K562 (cell line): Measurements from ENCODE around the gene ACER3. TPM values are rescaled to one million over a fixed set of nuclear protein-coding genes. Genes with fewer than 3 reads are reported as not detected.

ENCODE experiments used
- ATF1 ChIP-seq, 2 experiments: fragments of 450-650 bp in 1 of 2; IDR thresholded peaks; 2 replicates each; pipeline ENCODE4 v1.6.1; 2016; ENCODE audit warnings: missing compliant biosample characterization in 1 of 2, missing genetic modification characterization in 1 of 2
- CBFA2T2 ChIP-seq: fragments of 450-650 bp; conservative IDR thresholded peaks from 2 replicates; pipeline ENCODE4 v1.6.1; 2017; ENCODE audit warnings: mild to moderate bottlenecking
- CBFA2T3 ChIP-seq: fragments of 450-650 bp; IDR thresholded peaks from 2 replicates; pipeline ENCODE4 v1.6.1; 2017
- ERF ChIP-seq: fragments of 450-650 bp; formaldehyde crosslinking; IDR thresholded peaks from 2 replicates; pipeline ENCODE4 v1.4.0; 2020; ENCODE audit warnings: mild to moderate bottlenecking, mixed read lengths
- GABPA ChIP-seq: fragments of 200-800 bp; sonication (Bioruptor generic); conservative IDR thresholded peaks from 2 replicates; pipeline ENCODE4 v1.6.1; 2016; ENCODE audit warnings: low read depth, missing genetic modification characterization, missing compliant biosample characterization
- NBN ChIP-seq: fragments of 450-650 bp; IDR thresholded peaks from 2 replicates; pipeline ENCODE4 v1.6.1; 2016; ENCODE audit warnings: low read depth, mild to moderate bottlenecking
- NFIC ChIP-seq: fragments of 450-650 bp; IDR thresholded peaks from 2 replicates; pipeline ENCODE4 v1.6.1; 2017; ENCODE audit warnings: mild to moderate bottlenecking, inconsistent platforms
- NR4A1 ChIP-seq, 2 experiments: fragments of 250-450 bp in 1 of 2; fragments of 450-650 bp in 1 of 2; sonication (Bioruptor Pico) in 1 of 2; IDR thresholded peaks; 2 replicates each; pipeline versions ENCODE4 v1.4.0 to v1.6.1; 2016 to 2020; ENCODE audit warnings: mild to moderate bottlenecking in 2 of 2, missing compliant biosample characterization in 1 of 2, missing genetic modification characterization in 1 of 2, moderate library complexity in 1 of 2
- RFX1 ChIP-seq: fragments of 450-650 bp; IDR thresholded peaks from 2 replicates; pipeline ENCODE4 v1.6.1; 2016; ENCODE audit warnings: mild to moderate bottlenecking, moderate library complexity
- ZNF511 ChIP-seq: sonication (generic); formaldehyde crosslinking; IDR thresholded peaks from 2 replicates; pipeline ENCODE4 v1.8.0; 2022; ENCODE audit warnings: mild to moderate bottlenecking, missing genetic modification reagents
- polyA plus RNA-seq, 8 experiments: library from polyadenylated mRNA; depleted of rRNA in 4 of 8; stranded (reverse) in 5 of 8; unstranded in 3 of 8; fragments of >200 nt; fragmentation: Nextera tagmentation in 2 of 8; fragmentation: Illumina TruSeq in 1 of 8; extraction: Ambion mirVana in 2 of 8; extraction: Trizol in 1 of 8; gene quantifications; 2 replicates each; pipeline versions ENCODE4 v1.2.1 to v1.2.3, GENCODE V29; 2011 to 2014; ENCODE audit warnings: inconsistent platforms in 1 of 8, missing spikeins in 1 of 8
- total RNA-seq, 7 experiments: library from RNA; depleted of rRNA in 6 of 7; stranded (reverse); fragments of >200 nt in 6 of 7; fragmentation: Illumina TruSeq in 2 of 7; extraction: Trizol in 2 of 7; gene quantifications; 2 replicates each; pipeline versions ENCODE4 v1.2.1 to v1.2.3, GENCODE V29; 2011 to 2021; ENCODE audit warnings: low replicate concordance in 1 of 7

Gene ACER3
- total and polyA plus RNA-seq, 9 of the 15 experiments (the other 6 are each of a cell fraction or from before 2014, with no cell fraction given): 2.0 to 23.8 (median 9.5) TPM

- peak; percentile 51 for TF ChIP-seq NFIC
- TF ChIP-seq GABPA (tag): peak; percentile 40
- 0 out of 2 replicates have a peak, but pooled peaks have one; percentile 14 for TF ChIP-seq CBFA2T2
- TF ChIP-seq ATF1 (CRISPR knock-in tag; IDR thresholded peaks at IDR 0.05): no peak
- no peak for TF ChIP-seq ATF1 (tag; IDR thresholded peaks at IDR 0.05)
- peak; percentile 68 for TF ChIP-seq RFX1
- TF ChIP-seq ZNF511: no peak
- TF ChIP-seq NBN: no peak
- no peak for TF ChIP-seq NR4A1 (CRISPR knock-in tag; IDR thresholded peaks at IDR 0.05)
- TF ChIP-seq NR4A1 (tag; IDR thresholded peaks at IDR 0.05): 0 out of 2 replicates have a peak, but pooled peaks have one; percentile 56
- TF ChIP-seq CBFA2T3: 0 out of 2 replicates have a peak, but pooled peaks have one; percentile 25
- no peak for TF ChIP-seq ERF
These were observed 22.7 kb upstream of the ACER3 start (continued) for GRCh38 chr11:76837696-76838677.
